Endodermal cell (in vitro differentiated cells): ENCODE measurements around the gene STUB1. TPM values are rescaled to one million over a fixed set of nuclear protein-coding genes. Genes with fewer than 3 reads are reported as not detected.

ENCODE experiments used
- DNase-seq: peaks from one replicate; pipeline ENCODE4 v3.0.0-alpha.2; 2017
- H3K27ac ChIP-seq: 2 replicates; pipeline ENCODE4 v1.5.1; 2013; ENCODE audit warnings: mild to moderate bottlenecking, low read depth, low read length, moderate library complexity
- H3K27me3 ChIP-seq: 2 replicates; pipeline ENCODE4 v1.6.1; 2013; ENCODE audit warnings: mild to moderate bottlenecking, low read length, moderate library complexity; ENCODE audit not compliant: insufficient read depth, control insufficient read depth, poor library complexity, severe bottlenecking
- H3K36me3 ChIP-seq: 2 replicates; pipeline ENCODE4 v1.7.0; 2013; ENCODE audit warnings: mild to moderate bottlenecking, low read length, moderate library complexity; ENCODE audit not compliant: control insufficient read depth, insufficient read depth
- H3K4me1 ChIP-seq: one replicate; pipeline ENCODE4 v1.7.0; 2013; ENCODE audit warnings: low read length; ENCODE audit not compliant: control insufficient read depth, insufficient read depth
- H3K4me3 ChIP-seq: 2 replicates; pipeline ENCODE4 v1.5.1; 2013; ENCODE audit warnings: mild to moderate bottlenecking, low read length, moderate library complexity
- H3K9ac ChIP-seq: 2 replicates; pipeline ENCODE4 v1.6.1; 2013; ENCODE audit warnings: mild to moderate bottlenecking, low read length, moderate library complexity; ENCODE audit not compliant: poor library complexity, severe bottlenecking; ENCODE audit errors: extremely low read depth
- H3K9me3 ChIP-seq: 2 replicates; pipeline ENCODE4 v1.6.1; 2013; ENCODE audit warnings: mild to moderate bottlenecking, low read length, moderate library complexity; ENCODE audit not compliant: control insufficient read depth
- H3K27ac Mint-ChIP-seq: 2 replicates; pipeline ENCODE4 v1.8.0; 2020; ENCODE audit warnings: mixed read lengths
- H3K27me3 Mint-ChIP-seq: 2 replicates; pipeline ENCODE4 v1.8.0; 2021; ENCODE audit warnings: mild to moderate bottlenecking, mixed read lengths; ENCODE audit not compliant: insufficient read depth
- H3K36me3 Mint-ChIP-seq: 2 replicates; pipeline ENCODE4 v1.8.0; 2020; ENCODE audit warnings: low read depth, mixed read lengths
- H3K4me1 Mint-ChIP-seq: 2 replicates; pipeline ENCODE4 v1.8.0; 2020; ENCODE audit warnings: mixed read lengths
- H3K4me3 Mint-ChIP-seq: 2 replicates; pipeline ENCODE4 v1.8.0; 2020; ENCODE audit warnings: mild to moderate bottlenecking, moderate library complexity, mixed read lengths
- H3K9me3 Mint-ChIP-seq: 2 replicates; pipeline ENCODE4 v1.8.0; 2020; ENCODE audit warnings: mild to moderate bottlenecking, mixed read lengths
- WGBS, 2 experiments: methylation state at CpG; one replicate each; pipeline versions ENCODE4 v1.1.5 to v1.1.7; 2013; ENCODE audit warnings: missing lambda C conversion rate in 2 of 2, mixed read lengths in 1 of 2; ENCODE audit not compliant: insufficient coverage in 1 of 2, insufficient read length in 1 of 2; 5-methylcytosine and 5-hydroxymethylcytosine counted together
- total RNA-seq, 2 donors: library from RNA; stranded (reverse); fragmentation: NEBNext Ultra II Directional in 1 of 2; extraction: Animal tissue kit (Norgen Biotek cat#: 25700) in 1 of 2; gene quantifications; 2 replicates in 1 of 2; 3 replicates in 1 of 2; pipeline ENCODE4 v1.2.1, GENCODE V29; 2021
- TF ChIP-seq, protein P1 (sequence below): fragments of 200-600 bp; sonication (generic); conservative IDR thresholded peaks from 2 replicates; pipeline ENCODE4 v1.5.0; 2021; ENCODE audit warnings: antibody characterized with exemption, mild to moderate bottlenecking

STUB1 gene
- total RNA-seq, 2 donors from 2014 or later: 105 to 124 TPM

GRCh38 chr16:672371-672770 lies 7.8 kb upstream of the STUB1 start:
- 94 to 98% methylated on average over 13 to 19 of the region's 19 CpGs for WGBS, 2 experiments
- H3K9me3 Mint-ChIP-seq: no peaks in the 10 kb centered on the region
- H3K4me3 Mint-ChIP-seq: no peak overlapping the region

GRCh38 chr16:672851-673250 lies 7.4 kb upstream of the STUB1 start:
- peaks cover 16% of the 10 kb centered on the region for H3K36me3 Mint-ChIP-seq
- Histone ChIP-seq H3K4me1 (no peaks in the 10 kb centered on the region), H3K4me3 (no peak overlapping the region), H3K9me3 (no peaks in the 10 kb centered on the region), H3K27ac (no peak overlapping the region), H3K27me3 (no peaks in the 10 kb centered on the region), H3K9ac (no peak overlapping the region), H3K36me3 (peaks cover 40% of the 10 kb centered on the region)
- TF ChIP-seq, protein P1, sequence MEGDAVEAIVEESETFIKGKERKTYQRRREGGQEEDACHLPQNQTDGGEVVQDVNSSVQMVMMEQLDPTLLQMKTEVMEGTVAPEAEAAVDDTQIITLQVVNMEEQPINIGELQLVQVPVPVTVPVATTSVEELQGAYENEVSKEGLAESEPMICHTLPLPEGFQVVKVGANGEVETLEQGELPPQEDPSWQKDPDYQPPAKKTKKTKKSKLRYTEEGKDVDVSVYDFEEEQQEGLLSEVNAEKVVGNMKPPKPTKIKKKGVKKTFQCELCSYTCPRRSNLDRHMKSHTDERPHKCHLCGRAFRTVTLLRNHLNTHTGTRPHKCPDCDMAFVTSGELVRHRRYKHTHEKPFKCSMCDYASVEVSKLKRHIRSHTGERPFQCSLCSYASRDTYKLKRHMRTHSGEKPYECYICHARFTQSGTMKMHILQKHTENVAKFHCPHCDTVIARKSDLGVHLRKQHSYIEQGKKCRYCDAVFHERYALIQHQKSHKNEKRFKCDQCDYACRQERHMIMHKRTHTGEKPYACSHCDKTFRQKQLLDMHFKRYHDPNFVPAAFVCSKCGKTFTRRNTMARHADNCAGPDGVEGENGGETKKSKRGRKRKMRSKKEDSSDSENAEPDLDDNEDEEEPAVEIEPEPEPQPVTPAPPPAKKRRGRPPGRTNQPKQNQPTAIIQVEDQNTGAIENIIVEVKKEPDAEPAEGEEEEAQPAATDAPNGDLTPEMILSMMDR: no peak
- H3K4me3 Mint-ChIP-seq: no peak overlapping the region
- H3K9me3 Mint-ChIP-seq: no peaks in the 10 kb centered on the region
- peaks cover 6% of the 10 kb centered on the region for H3K4me1 Mint-ChIP-seq
- DNase-seq: no peak
- no peaks in the 10 kb centered on the region for H3K27me3 Mint-ChIP-seq
- no peak overlapping the region for H3K27ac Mint-ChIP-seq
- WGBS, 2 experiments: 97 to 98% methylated on average over 20 to 21 of the region's 21 CpGs

More at GRCh38 chr16:672371-672770, 7.8 kb upstream of the STUB1 start:
- Mint-ChIP-seq H3K27me3 (no peaks in the 10 kb centered on the region), H3K4me1 (peaks cover 9% of the 10 kb centered on the region), H3K27ac (no peak overlapping the region), H3K36me3 (peaks cover 18% of the 10 kb centered on the region)
- Histone ChIP-seq H3K4me3 (no peak overlapping the region), H3K9ac (no peak overlapping the region), H3K27ac (no peak overlapping the region), H3K9me3 (no peaks in the 10 kb centered on the region), H3K27me3 (no peaks in the 10 kb centered on the region), H3K36me3 (peaks cover 40% of the 10 kb centered on the region), H3K4me1 (peaks cover 3% of the 10 kb centered on the region)
- no peak for DNase-seq
- TF ChIP-seq, protein P1: no peak

GRCh38 chr16:673399-673991 lies 6.7 kb upstream of the STUB1 start:
- no peaks in the 10 kb centered on the region for H3K9me3 Mint-ChIP-seq
- no peaks in the 10 kb centered on the region for H3K27me3 Mint-ChIP-seq
- WGBS, 2 experiments: 97% methylated on average over 10 to 18 of the region's 18 CpGs

More at GRCh38 chr16:673399-673991, 6.7 kb upstream of the STUB1 start:
- H3K36me3 ChIP-seq: peaks cover 40% of the 10 kb centered on the region
- Mint-ChIP-seq H3K4me1 (peaks cover 6% of the 10 kb centered on the region), H3K36me3 (peaks cover 16% of the 10 kb centered on the region), H3K27ac (no peak overlapping the region), H3K4me3 (no peak overlapping the region)
- no peak overlapping the region for H3K27ac ChIP-seq
- no peak overlapping the region for H3K4me3 ChIP-seq
- no peaks in the 10 kb centered on the region for H3K9me3 ChIP-seq
- H3K27me3 ChIP-seq: no peaks in the 10 kb centered on the region
- DNase-seq: no peak
- H3K9ac ChIP-seq: no peak overlapping the region
- H3K4me1 ChIP-seq: no peaks in the 10 kb centered on the region
- TF ChIP-seq, protein P1: no peak
